Uterus (tissue), 2 donors: ENCODE data around the gene LMOD2.

Experiments
- POLR2A ChIP-seq, 2 donors: fragments of 450-650 bp; IDR thresholded peaks; one replicate each; pipeline ENCODE4 v1.6.1; 2016; ENCODE audit warnings: antibody characterized with exemption in 2 of 2, mild to moderate bottlenecking in 1 of 2, moderate library complexity in 1 of 2
- TF ChIP-seq, protein P1 (sequence below), 4 experiments: fragments of 200-600 bp in 2 of 4; fragments of 450-650 bp in 2 of 4; sonication (generic) in 2 of 4; IDR thresholded peaks; one replicate each; pipeline ENCODE4 v1.5.1; 2016 to 2019; ENCODE audit warnings: antibody characterized with exemption in 4 of 4, mild to moderate bottlenecking in 2 of 4, moderate library complexity in 1 of 4

DNA sequence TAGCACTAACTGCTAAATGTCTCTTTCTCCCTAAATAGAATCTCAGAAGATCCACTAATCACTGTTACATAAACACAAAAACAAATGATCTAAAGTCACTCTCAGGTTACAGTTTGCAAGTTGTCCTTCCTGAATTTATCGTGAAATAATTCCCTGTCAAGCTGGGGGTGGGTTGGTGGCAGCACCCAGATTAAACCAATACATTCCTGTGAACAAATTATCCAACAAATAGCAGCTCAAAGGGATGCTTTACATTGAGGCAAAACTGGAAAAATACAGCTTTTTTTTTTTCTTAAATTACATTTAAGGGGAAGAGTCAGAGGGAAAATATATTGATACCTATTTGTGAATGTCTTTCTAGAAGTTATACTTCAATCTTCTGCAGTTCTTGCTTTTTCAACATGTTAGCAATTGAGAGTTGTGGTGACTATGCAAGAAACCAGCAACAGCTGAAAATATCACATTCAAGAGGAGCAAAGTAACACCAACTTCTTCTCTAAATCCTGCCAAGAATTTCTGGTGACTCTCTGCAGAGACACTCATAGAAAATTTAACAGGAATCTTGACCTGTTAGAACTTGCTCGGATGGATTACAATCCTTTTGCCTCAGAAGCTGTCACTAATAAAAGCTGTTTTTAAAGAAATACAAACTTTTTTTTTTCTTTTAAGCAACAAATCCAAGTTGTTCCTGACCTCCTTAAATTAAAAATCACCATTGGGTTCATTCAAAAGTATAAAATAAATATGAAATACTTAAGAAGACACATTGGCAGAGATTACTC is 18.9 kb downstream of the LMOD2 start:
- TF ChIP-seq, protein P1, sequence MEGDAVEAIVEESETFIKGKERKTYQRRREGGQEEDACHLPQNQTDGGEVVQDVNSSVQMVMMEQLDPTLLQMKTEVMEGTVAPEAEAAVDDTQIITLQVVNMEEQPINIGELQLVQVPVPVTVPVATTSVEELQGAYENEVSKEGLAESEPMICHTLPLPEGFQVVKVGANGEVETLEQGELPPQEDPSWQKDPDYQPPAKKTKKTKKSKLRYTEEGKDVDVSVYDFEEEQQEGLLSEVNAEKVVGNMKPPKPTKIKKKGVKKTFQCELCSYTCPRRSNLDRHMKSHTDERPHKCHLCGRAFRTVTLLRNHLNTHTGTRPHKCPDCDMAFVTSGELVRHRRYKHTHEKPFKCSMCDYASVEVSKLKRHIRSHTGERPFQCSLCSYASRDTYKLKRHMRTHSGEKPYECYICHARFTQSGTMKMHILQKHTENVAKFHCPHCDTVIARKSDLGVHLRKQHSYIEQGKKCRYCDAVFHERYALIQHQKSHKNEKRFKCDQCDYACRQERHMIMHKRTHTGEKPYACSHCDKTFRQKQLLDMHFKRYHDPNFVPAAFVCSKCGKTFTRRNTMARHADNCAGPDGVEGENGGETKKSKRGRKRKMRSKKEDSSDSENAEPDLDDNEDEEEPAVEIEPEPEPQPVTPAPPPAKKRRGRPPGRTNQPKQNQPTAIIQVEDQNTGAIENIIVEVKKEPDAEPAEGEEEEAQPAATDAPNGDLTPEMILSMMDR (IDR thresholded peaks at IDR 0.05) = no peak
- no peak for TF ChIP-seq POLR2A (IDR thresholded peaks at IDR 0.05)
